ENCODE measurements around the gene ZDHHC8. TPM values are rescaled to one million over a fixed set of nuclear protein-coding genes. Genes with fewer than 3 reads are reported as not detected.

The ZDHHC8 gene
- polyA plus RNA-seq, 2 of the 4 experiments (the other 2 are of a cell fraction), result 5.3 to 28.1 TPM

GRCh38 chr22:20093418-20094196 is 38.0 kb upstream of the ZDHHC8 start:
- DNase-seq (ENCODE audit: low read depth in 1 of 2, low spot score in 1 of 2) (no peak), ATAC-seq (no peak)

GRCh38 chr22:20094197-20094807 is 37.3 kb upstream of the ZDHHC8 start:
- H3K4me3 ChIP-seq, result no peak overlapping the region
- POLR2A ChIA-PET, result interaction anchor here (1.3 kb wide), 1 partner anchor 15 kb away, joined by 3 read pairs; no protein-coding TSS in a partner anchor

More at GRCh38 chr22:20093418-20094196, 38.0 kb upstream of the ZDHHC8 start:
- POLR2A ChIA-PET, result interaction anchor here (1.3 kb wide), 1 partner anchor 14 kb away, joined by 3 read pairs; no protein-coding TSS in a partner anchor
- Histone ChIP-seq H3K4me3 (no peak overlapping the region), H3K4me2 (no peak overlapping the region), H3K9me3 (0 out of 3 replicates have a peak, but pooled peaks cover 3% of the 10 kb centered on the region), H3K4me1 (no peaks in the 10 kb centered on the region), H3K27ac (no peak overlapping the region)
- CTCF ChIA-PET, result interaction anchor here (1.1 kb wide), 1 partner anchor 18 kb away, joined by 4 read pairs; no protein-coding TSS in a partner anchor
- no peak for FAIRE-seq
- TF ChIP-seq CBX2 (IDR thresholded peaks at IDR 0.05; ENCODE audit: borderline replicate concordance, low read depth) (no peak), HDAC2 (IDR thresholded peaks at IDR 0.05) (no peak), CHD2 (IDR thresholded peaks at IDR 0.05; ENCODE audit: low read length, partially characterized antibody) (no peak), ESRRA (IDR thresholded peaks at IDR 0.05; ENCODE audit: borderline replicate concordance, low read length) (no peak), BCL3 (IDR thresholded peaks at IDR 0.05) (no peak), SMC3 (IDR thresholded peaks at IDR 0.05) (no peak), JUN (IDR thresholded peaks at IDR 0.05) (no peak), FOSB (CRISPR knock-in tag; IDR thresholded peaks at IDR 0.05) (no peak), ATOH8 (CRISPR knock-in tag; IDR thresholded peaks at IDR 0.05; ENCODE audit: low read depth) (no peak), KDM5A (IDR thresholded peaks at IDR 0.05) (no peak)
- 94% methylated on average over 12 of the region's 13 CpGs for WGBS (ENCODE audit: missing lambda C conversion rate)

GRCh38 chr22:20095521-20095920 is 36.1 kb upstream of the ZDHHC8 start:
- 94% methylated on average over 4 of the region's 4 CpGs for WGBS (ENCODE audit: missing lambda C conversion rate)
- CTCF ChIA-PET, result interaction anchor here (0.5 to 1.4 kb wide), 2 partner anchors 13 to 560 kb away, joined by 4 to 7 read pairs; no protein-coding TSS in a partner anchor
- POLR2A ChIA-PET, result no interaction called here

More at GRCh38 chr22:20094197-20094807, 37.3 kb upstream of the ZDHHC8 start:
- 98% methylated on average over 15 of the region's 15 CpGs for WGBS (ENCODE audit: missing lambda C conversion rate)
- TF ChIP-seq KDM5A (IDR thresholded peaks at IDR 0.05), result no peak
- TF ChIP-seq ZFP36 (IDR thresholded peaks at IDR 0.05; ENCODE audit: borderline replicate concordance, partially characterized antibody), result no peak
- no peak for TF ChIP-seq KDM1A (IDR thresholded peaks at IDR 0.05; ENCODE audit: low read depth)
- TF ChIP-seq MAX (IDR thresholded peaks at IDR 0.05), result no peak
- no peak for TF ChIP-seq HOXB5 (CRISPR knock-in tag; IDR thresholded peaks at IDR 0.05)
- TF ChIP-seq FOSL2 (IDR thresholded peaks at IDR 0.05), result no peak
- TF ChIP-seq FOSL2 (CRISPR knock-in tag; IDR thresholded peaks at IDR 0.05), result no peak
- TF ChIP-seq HDAC2 (IDR thresholded peaks at IDR 0.05), result no peak
- no peak for TF ChIP-seq MYC (IDR thresholded peaks at IDR 0.05; ENCODE audit: borderline replicate concordance, low read length)
- H3K4me1 ChIP-seq, result no peaks in the 10 kb centered on the region
- H3K27ac ChIP-seq, result no peak overlapping the region
- H3K4me2 ChIP-seq, result no peak overlapping the region
- no peak for DNase-seq (ENCODE audit: low read depth in 1 of 2, low spot score in 1 of 2)
- H3K9me3 ChIP-seq, result 0 out of 3 replicates have a peak, but pooled peaks cover 3% of the 10 kb centered on the region
- no peak for FAIRE-seq
- no peak; a peak in 1 of 6 replicates for ATAC-seq
- CTCF ChIA-PET, result interaction anchor here (1.1 kb wide), 1 partner anchor 17 kb away, joined by 4 read pairs; no protein-coding TSS in a partner anchor

More at GRCh38 chr22:20095521-20095920, 36.1 kb upstream of the ZDHHC8 start:
- ATAC-seq (no peak), FAIRE-seq (no peak), DNase-seq (ENCODE audit: low read depth in 1 of 2, low spot score in 1 of 2) (no peak)
- Histone ChIP-seq H3K4me3 (no peak overlapping the region), H3K9me3 (0 out of 3 replicates have a peak, but pooled peaks cover 3% of the 10 kb centered on the region), H3K27ac (no peak overlapping the region), H3K4me2 (no peak overlapping the region), H3K4me1 (no peaks in the 10 kb centered on the region)
- TF ChIP-seq CTCF (IDR thresholded peaks at IDR 0.05) (no peak), TFCP2L1 (CRISPR knock-in tag; IDR thresholded peaks at IDR 0.05) (no peak), RARB (CRISPR knock-in tag; IDR thresholded peaks at IDR 0.05) (no peak), RAD21 (conservative IDR thresholded peaks at IDR 0.05 in 1 of 2, IDR thresholded peaks at IDR 0.05 in 1 of 2) (no peak), ZC3H11A (IDR thresholded peaks at IDR 0.05) (no peak), KDM5A (IDR thresholded peaks at IDR 0.05) (no peak), KDM1A (IDR thresholded peaks at IDR 0.05; ENCODE audit: low read depth) (no peak), HOXB5 (CRISPR knock-in tag; IDR thresholded peaks at IDR 0.05) (no peak), CHD2 (IDR thresholded peaks at IDR 0.05; ENCODE audit: low read length, partially characterized antibody) (no peak)

All from A549 (cell line).